ENCODE measurements around the gene DTYMK.
A peak's percentile ranks its signal among the peaks of the same experiment; 100 is the strongest.

DTYMK gene

GRCh38 chr2:241703032-241703604, 16.5 kb upstream of the DTYMK start:
- no peak for DNase-seq

- peak; percentile 94 for DNase-seq
Measured at GRCh38 chr2:241702155-241703031, 15.8 kb upstream of the DTYMK start.

DNA sequence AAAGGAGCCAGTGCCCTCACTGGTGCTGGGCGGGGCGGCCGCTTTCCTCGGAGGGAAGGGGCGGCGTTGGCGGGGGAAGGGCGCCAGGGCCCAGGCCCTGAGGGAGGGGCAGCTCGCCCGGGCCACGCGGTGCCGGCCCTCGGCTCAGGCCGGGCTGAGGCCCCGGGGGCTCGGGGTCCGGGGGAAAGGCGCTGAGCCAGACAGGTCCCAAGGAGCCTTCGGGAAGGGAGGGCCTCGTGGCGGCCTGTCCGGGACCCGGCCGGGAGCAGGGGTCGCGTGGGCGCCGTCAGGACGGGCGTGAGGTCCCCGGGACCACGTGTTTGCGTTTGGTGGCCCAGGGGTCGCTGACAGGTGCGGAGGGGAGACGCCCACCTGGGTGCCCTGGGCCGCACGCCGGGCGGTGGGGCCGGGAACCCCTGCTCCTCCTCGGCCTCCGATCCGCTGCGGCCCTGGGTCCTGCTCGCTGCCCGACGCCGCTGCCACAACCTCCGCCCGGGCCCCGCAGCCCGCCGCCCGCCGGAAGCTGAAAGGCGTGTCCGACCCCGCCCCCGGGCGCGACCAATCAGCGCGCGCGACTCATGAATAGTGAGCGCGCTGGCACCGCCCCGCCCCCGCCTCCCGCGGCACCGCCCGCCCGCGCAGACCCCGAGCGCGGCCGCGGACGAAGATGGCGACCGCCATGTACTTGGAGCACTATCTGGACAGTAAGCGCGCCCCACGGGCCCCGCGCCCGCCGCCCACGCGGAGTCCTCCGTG, 15.0 kb upstream of the DTYMK start, which contains the start of gene ING5:
TSS of gene ING5 (plus strand) at position 641 of the 756 bp plus-strand sequence. CDS start at position 668, 27 bp downstream.
- peak; percentile 98 for DNase-seq

GRCh38 chr2:241701149-241701398, 14.5 kb upstream of the DTYMK start:
- no peak for DNase-seq

GRCh38 chr2:241695651-241696050, 9.0 kb upstream of the DTYMK start:
- no peak for DNase-seq

DNA sequence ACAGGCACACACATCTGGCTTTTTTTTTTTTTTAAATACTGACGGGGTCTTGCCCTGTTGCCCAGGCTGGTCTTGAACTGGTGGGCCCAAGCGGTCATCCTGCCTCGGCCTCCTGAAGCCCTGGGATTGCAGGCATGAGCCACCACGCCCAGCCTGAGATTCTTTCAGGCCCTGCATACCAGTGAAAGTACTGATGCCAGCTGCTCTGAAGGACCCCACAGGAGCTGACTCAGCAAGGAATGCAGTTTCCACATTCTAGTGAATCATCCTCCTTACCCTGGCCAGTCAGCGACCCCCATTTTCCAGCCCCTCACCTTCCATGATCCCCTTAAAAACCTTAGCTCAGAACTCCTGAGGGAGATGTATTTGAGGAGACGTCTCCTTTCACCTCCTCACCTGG, 5.8 kb upstream of the DTYMK start:
- no peak for DNase-seq

DNA sequence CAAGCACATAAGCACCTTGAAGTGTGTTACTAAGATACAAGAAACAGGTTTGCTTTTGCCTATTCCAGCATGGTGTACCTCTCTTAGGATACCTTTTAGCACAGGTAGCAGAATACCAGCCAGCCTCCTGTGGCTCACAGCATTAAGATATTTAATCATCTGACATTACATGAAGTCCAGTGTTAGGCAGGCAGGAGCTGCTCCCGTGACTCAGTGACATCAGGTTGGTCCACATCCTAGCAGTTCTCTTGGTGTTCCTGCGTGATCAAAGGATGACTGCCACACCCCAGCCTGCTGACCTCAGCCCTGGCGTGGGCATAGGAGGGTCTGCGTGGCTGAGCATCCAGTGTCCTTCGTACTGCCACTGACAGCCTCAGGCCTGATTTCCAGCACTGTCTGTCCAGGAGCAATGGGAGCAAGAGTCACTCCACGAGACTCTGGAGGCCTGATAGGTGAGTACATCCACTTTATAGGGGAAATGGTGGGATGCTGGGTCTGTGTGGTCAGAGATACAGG, 3.6 kb upstream of the DTYMK start:
- DNase-seq: no peak

- peak; percentile 55 for DNase-seq
Measured at GRCh38 chr2:241689306-241689705, 2.7 kb upstream of the DTYMK start.

DNA sequence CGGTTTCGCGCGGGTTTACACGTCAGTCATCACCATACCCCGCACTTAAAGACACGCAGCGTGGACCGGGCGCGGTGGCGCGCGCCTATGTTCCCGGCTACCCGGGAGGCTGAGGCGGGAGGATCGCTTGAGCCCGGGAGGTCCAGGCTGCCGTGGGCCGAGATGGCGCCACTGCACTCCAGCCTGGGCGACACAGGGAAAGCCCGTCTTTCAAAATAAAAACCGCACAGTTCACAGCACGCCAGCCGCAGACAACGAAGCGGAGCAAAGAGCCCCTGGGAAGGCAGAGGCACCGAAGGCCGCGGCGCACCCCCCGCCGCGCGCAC, 328 bp downstream of the DTYMK start:
- no peak for DNase-seq

- DNase-seq: no peak
Measured at GRCh38 chr2:241680827-241681599, 5.6 kb downstream of the DTYMK start.

DNA sequence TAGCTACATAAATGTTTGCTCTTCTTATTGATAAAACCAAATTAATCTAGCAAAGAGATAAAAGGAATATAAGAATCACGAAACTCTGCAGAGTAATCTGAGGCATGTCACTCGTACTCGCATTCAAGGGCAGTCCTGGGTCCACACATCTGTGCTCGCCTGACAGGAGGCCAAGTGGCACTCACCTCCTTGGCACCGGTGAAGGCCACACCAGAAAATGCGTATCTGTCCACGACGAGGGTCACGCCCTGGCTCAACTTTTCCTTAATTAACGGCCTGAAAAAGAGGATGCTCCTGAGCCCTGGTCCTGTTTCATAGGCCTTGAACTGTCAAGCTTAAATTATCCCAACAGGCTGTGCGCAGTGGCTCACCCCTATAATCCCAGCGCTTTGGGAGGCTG, 6.6 kb downstream of the DTYMK start:
- DNase-seq: no peak

- no peak for DNase-seq
Measured at GRCh38 chr2:241678784-241679540, 7.7 kb downstream of the DTYMK start.

DNA sequence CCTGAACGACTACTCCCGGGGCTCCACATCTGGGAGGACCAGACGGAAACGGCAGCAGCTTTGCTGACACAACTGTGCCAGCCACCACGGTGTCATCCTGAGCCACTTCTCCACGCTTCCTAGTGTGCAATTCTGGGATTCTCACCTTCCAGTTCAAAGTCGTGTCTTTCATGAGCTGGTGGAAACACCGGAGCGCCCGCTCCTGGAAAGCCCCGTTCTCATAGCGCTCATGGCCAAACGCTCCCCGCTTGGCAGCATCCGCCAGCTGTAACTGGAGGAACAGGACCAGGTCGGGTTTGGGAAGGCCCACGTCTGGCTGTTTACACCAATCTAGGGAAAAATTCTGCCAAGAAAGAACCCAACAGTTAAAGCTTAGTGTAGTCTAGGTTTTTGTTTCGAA, 8.3 kb downstream of the DTYMK start:
- no peak for DNase-seq

- DNase-seq: no peak
Measured at GRCh38 chr2:241677392-241677791, 9.2 kb downstream of the DTYMK start.

- no peak for DNase-seq
Measured at GRCh38 chr2:241676665-241677064, 9.9 kb downstream of the DTYMK start.

DNA sequence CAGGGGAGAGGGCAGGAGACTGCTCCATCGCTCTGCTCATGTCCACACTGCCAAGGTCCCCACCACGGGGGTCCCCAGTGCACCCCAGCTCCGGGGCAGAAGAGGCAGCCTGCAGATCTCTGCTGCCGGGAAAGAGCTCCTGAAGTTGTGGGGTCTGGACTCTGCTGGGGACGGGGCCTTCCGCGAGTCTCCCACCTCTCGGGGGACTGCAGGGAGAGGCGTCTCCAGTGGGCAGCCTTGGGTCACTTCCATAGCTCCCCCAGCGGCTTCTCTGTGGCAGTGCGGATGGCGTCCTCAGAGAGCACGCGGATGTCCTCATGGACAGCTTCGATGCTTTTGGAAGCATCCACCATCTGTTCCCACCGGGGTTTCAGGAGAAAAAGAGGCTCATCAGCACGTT, 10.7 kb downstream of the DTYMK start:
- DNase-seq: no peak

DNA sequence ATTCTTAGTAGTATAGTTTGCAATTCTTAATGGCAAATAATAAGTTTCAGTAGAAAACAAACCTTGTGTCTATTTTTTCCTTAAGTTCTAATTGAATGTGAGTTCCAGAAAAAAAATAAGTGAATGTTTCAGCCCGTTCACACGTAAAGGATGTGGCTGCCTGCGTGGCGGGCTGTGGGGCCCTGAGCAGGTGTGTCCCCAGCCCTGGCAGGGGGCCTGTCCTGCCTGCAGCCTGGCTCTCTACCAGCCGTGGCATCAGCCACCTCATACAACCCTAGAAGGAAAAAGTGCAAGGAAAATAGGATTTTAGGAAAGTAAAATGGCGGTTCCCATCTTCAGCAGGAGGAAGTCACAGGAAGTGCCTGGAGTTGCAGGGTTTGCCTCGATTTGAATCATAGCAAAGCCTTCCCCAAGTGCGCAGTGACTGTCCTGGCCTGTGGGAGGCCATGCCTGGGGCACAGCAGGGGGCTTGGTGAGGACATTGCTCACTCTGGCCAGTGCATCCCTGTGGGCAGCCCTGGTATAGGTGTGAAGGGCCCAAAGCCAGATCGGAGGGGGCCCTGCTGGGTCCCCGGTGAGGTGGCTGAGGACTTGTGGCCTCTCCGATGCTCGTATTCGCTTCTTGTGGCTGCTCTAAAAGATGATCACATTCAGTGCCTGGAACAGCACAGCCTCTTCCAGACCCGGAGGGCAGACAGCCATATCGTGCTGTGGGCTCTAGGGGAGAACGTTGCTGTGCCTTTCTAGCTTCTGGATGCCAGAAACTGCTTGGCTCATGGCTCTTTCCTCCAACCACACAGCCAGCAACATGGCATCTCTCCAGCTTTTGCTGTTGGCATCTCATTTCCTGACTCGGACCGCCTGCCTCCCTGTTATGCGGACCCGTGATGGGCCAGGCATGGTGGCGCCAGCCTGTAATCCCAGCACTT, 12.6 kb downstream of the DTYMK start:
- DNase-seq: no peak

- no peak for DNase-seq
Measured at GRCh38 chr2:241673189-241673663, 13.4 kb downstream of the DTYMK start.

DNA sequence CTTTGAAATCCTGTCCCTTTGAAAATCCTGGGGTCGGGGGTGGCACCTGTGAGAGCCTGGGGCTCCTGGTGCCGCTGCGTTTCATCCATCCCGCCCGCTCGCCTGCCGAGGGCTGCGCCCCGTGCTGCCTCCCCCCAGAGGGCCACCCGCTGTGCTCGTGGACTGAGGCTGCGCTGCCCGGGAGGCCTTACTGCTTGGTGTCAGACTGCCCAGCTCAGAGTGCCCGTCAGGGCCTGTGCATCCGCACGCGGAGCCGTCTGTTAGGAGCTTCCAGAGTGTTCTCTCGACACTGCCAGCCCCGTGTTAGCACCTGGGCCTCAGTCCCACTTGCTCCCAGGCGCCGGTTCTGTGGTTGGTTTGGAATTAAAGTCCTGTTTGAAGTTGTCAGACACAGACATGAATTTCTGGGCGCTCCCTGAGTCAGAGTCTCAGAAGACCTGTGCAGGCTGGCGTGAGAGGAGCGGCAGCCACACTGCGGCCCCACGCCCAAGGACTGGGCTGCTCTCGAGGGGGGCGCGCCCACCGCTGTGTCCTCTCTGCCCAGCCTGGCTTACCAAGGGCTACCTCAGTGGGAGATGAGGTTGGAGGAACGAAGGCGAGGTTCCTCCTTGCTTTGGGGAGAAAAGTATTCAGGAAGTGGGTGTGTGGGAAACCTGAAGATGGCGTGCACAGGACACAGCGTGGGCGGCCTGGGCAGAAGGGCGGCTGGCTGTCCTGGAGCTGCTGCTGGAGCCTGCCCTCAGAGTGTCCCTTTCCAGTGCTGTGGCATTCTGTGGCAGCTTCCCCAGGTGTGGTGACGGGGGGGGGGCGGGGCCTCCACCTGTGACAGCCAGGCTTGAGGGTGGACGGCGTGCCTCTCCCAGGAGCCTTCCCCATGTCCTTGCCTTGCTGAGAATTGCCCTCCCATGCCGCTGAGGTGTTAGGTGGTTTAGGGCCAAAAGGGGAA, 14.1 kb downstream of the DTYMK start:
- DNase-seq: no peak

Measured in activated CD8-positive, alpha-beta memory T cell treated with anti-CD3 and anti-CD28 coated beads, Interleukin-2, amount 50 U/mL, for 4 hours (primary cell).